ENCODE measurements around the gene PRKN. TPM values are rescaled to one million over a fixed set of nuclear protein-coding genes. Genes with fewer than 3 reads are reported as not detected.

The PRKN gene
- total RNA-seq, 1 experiment from 2014 or later: 2.0 TPM

GRCh38 chr6:161523362-161523761 is 1204.2 kb downstream of the PRKN start:
- H3K23ac ChIP-seq (ENCODE audit: insufficient read length, low read depth, low read length): no peak overlapping the region
- H2BK15ac ChIP-seq (ENCODE audit: low read depth, low read length): no peak overlapping the region
- no peak overlapping the region for H4K5ac ChIP-seq (ENCODE audit: insufficient read length, low read depth, low read length)
- H3K79me2 ChIP-seq (ENCODE audit: insufficient read depth, low read length): no peaks in the 10 kb centered on the region
- no peak overlapping the region for H4K8ac ChIP-seq (replicated peaks; ENCODE audit: insufficient read length, low read depth, low read length)
- no CpG with 5 or more reads among the region's 2 CpGs for WGBS (ENCODE audit: extremely low coverage, insufficient read length, low lambda C conversion rate)
- no peak overlapping the region for H2BK120ac ChIP-seq (ENCODE audit: low read depth, low read length, poor library complexity, severe bottlenecking)
- H2BK5ac ChIP-seq (ENCODE audit: insufficient read length, low read length): no peak overlapping the region
- Mint-ChIP-seq H3K27me3 (ENCODE audit: low read depth) (no peaks in the 10 kb centered on the region), H3K36me3 (ENCODE audit: insufficient read depth in 1 of 3, low read depth in 3 of 3) (no peaks in the 10 kb centered on the region), H3K4me1 (peaks cover 2 to 5% of the 10 kb centered on the region in 2 experiments; a peak in 2 of 4 replicates), H3K4me3 (no peak overlapping the region), H3K27ac (no peak overlapping the region), H3K9me3 (peaks cover 0 to 2% of the 10 kb centered on the region in 2 experiments; a peak in 2 of 5 replicates)
- H3K27me3 ChIP-seq (ENCODE audit: insufficient read depth, low read length): no peaks in the 10 kb centered on the region; the same call in 1 of the 2 replicates
- no peak overlapping the region for H2BK12ac ChIP-seq (ENCODE audit: insufficient read length, low read depth, low read length)
- H3K18ac ChIP-seq (ENCODE audit: insufficient read length, low read depth, low read length): no peak overlapping the region
- no peak overlapping the region for H3K4me2 ChIP-seq (ENCODE audit: insufficient read depth, insufficient read length, low read length)
- H4K91ac ChIP-seq (ENCODE audit: insufficient read length, low read depth, low read length): no peak overlapping the region
- TF ChIP-seq CTCF (conservative IDR thresholded peaks at IDR 0.05): no peak
- no peaks in the 10 kb centered on the region for H3K9me3 ChIP-seq (ENCODE audit: control insufficient read depth, low read depth, low read length)
- DNase-seq: no peak
- no peak overlapping the region for H3K14ac ChIP-seq (ENCODE audit: insufficient read depth, low read length)
- H3K56ac ChIP-seq (ENCODE audit: insufficient read length, low read depth, low read length): no peak overlapping the region
- H2AK5ac ChIP-seq (ENCODE audit: insufficient read length, low read length): no peak overlapping the region
- no peak overlapping the region for H3K4ac ChIP-seq (ENCODE audit: low read depth, low read length)
- no peak overlapping the region for H3K9ac ChIP-seq (ENCODE audit: extremely low read depth, insufficient read length, low read length)
- no peak overlapping the region for H3K27ac ChIP-seq (ENCODE audit: insufficient read length, low read depth, low read length)
- no peaks in the 10 kb centered on the region for H3K23me2 ChIP-seq (ENCODE audit: insufficient read length, low read depth, low read length, poor library complexity, severe bottlenecking)
- H4K20me1 ChIP-seq (ENCODE audit: control insufficient read depth, insufficient read depth, insufficient read length): no peaks in the 10 kb centered on the region
- H3K4me1 ChIP-seq (ENCODE audit: insufficient read depth, low read length): no peaks in the 10 kb centered on the region; the same call in 1 of the 2 replicates
- H3T11ph ChIP-seq (ENCODE audit: low read length): no peak overlapping the region
- H2BK20ac ChIP-seq (ENCODE audit: low read depth, low read length, poor library complexity, severe bottlenecking): no peak overlapping the region
- H2AFZ ChIP-seq (ENCODE audit: low read length): no peak overlapping the region
- no peaks in the 10 kb centered on the region for H3K79me1 ChIP-seq (ENCODE audit: insufficient read depth, low read depth, low read length, poor library complexity, severe bottlenecking)
